ENCODE results near the gene MAP3K5.

DNA sequence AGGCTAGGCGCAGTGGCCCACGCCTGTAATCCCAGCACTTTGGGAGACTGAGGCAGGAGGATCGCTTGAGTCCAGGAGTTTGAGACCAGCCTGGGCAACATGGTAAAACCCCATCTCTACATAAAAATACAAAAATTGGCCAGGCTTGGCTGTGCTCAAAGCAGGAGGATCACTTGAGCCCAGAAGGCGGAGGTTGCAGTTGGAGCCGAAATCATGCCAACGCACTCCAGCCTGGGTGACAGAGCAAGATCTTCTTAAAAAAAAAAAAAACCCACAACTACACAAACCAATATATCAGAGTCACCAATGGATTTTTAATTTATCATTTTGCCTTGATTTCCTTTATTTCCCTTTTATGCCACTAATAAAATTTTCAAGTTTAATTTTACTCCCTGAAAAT lies 9.3 kb downstream of the MAP3K5 start:
- TF ChIP-seq, protein P1, sequence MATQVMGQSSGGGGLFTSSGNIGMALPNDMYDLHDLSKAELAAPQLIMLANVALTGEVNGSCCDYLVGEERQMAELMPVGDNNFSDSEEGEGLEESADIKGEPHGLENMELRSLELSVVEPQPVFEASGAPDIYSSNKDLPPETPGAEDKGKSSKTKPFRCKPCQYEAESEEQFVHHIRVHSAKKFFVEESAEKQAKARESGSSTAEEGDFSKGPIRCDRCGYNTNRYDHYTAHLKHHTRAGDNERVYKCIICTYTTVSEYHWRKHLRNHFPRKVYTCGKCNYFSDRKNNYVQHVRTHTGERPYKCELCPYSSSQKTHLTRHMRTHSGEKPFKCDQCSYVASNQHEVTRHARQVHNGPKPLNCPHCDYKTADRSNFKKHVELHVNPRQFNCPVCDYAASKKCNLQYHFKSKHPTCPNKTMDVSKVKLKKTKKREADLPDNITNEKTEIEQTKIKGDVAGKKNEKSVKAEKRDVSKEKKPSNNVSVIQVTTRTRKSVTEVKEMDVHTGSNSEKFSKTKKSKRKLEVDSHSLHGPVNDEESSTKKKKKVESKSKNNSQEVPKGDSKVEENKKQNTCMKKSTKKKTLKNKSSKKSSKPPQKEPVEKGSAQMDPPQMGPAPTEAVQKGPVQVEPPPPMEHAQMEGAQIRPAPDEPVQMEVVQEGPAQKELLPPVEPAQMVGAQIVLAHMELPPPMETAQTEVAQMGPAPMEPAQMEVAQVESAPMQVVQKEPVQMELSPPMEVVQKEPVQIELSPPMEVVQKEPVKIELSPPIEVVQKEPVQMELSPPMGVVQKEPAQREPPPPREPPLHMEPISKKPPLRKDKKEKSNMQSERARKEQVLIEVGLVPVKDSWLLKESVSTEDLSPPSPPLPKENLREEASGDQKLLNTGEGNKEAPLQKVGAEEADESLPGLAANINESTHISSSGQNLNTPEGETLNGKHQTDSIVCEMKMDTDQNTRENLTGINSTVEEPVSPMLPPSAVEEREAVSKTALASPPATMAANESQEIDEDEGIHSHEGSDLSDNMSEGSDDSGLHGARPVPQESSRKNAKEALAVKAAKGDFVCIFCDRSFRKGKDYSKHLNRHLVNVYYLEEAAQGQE (IDR thresholded peaks at IDR 0.05; ENCODE audit: borderline replicate concordance), result no peak
- TF ChIP-seq, protein P1 (CRISPR knock-in tag; IDR thresholded peaks at IDR 0.05; ENCODE audit: low read depth), result no peak
- TF ChIP-seq MEF2A (IDR thresholded peaks at IDR 0.05; ENCODE audit: control insufficient read depth, low read depth, low read length) (no peak), RUNX1 (IDR thresholded peaks at IDR 0.05; ENCODE audit: low read depth) (no peak), ZKSCAN8 (CRISPR knock-in tag; IDR thresholded peaks at IDR 0.05) (no peak)
